ENCODE data around the gene FOXP4. TPM values are rescaled to one million over a fixed set of nuclear protein-coding genes. Genes with fewer than 3 reads are reported as not detected.
"Not testable (repeated sequence)": the region's sequence is repeated elsewhere in the genome, so short reads cannot be mapped to it uniquely, and the experiment has no call there.

FOXP4 gene
- total RNA-seq, 2 experiments from 2014 or later = 19.5 to 21.6 TPM

- ChIA-PET POLR2A (no interaction called here), CTCF (interaction anchor here (2.0 to 6.6 kb wide), 4 partner anchors 9 to 88 kb away, joined by 7 to 90 read pairs (median 27); no protein-coding TSS in a partner anchor)
- Mint-ChIP-seq H3K27ac (no peak overlapping the region), H3K27me3 (peaks cover 1% of the 10 kb centered on the region), H3K4me1 (ENCODE audit: low read depth) (peaks cover 4% of the 10 kb centered on the region), H3K4me3 (no peak overlapping the region), H3K9me3 (no peaks in the 10 kb centered on the region), H3K36me3 (peaks cover 5% of the 10 kb centered on the region)
- intact Hi-C loops (cut with micrococcal nuclease) = no loop called here
- DNase-seq = no peak
Observed at GRCh38 chr6:41601248-41601549, 55.0 kb downstream of the FOXP4 start.

GRCh38 chr6:41602422-41602743 lies 56.2 kb downstream of the FOXP4 start:
- Mint-ChIP-seq H3K36me3 (no peaks in the 10 kb centered on the region), H3K9me3 (no peaks in the 10 kb centered on the region), H3K27ac (no peak overlapping the region), H3K4me3 (no peak overlapping the region), H3K27me3 (peaks cover 1% of the 10 kb centered on the region), H3K4me1 (ENCODE audit: low read depth) (peaks cover 4% of the 10 kb centered on the region)
- intact Hi-C loops (cut with micrococcal nuclease) = no loop called here
- no peak for DNase-seq
- ChIA-PET POLR2A (no interaction called here), CTCF (interaction anchor here (0.7 to 6.6 kb wide), 24 partner anchors 9 to 296 kb away, joined by 3 to 90 read pairs (median 4); no protein-coding TSS in a partner anchor)

- Mint-ChIP-seq H3K4me1 (ENCODE audit: low read depth) (peaks cover 4% of the 10 kb centered on the region), H3K4me3 (peak overlapping the region; percentile 8), H3K27ac (no peak overlapping the region), H3K27me3 (peaks cover 1% of the 10 kb centered on the region), H3K9me3 (no peaks in the 10 kb centered on the region), H3K36me3 (no peaks in the 10 kb centered on the region)
- ChIA-PET POLR2A (no interaction called here), CTCF (interaction anchor here (0.6 to 6.6 kb wide), 25 partner anchors 8 to 296 kb away, joined by 3 to 90 read pairs (median 4); no protein-coding TSS in a partner anchor)
- peak; percentile 82 for DNase-seq
- intact Hi-C loops (cut with micrococcal nuclease) = loop anchor here (1.0 kb wide), 3 partner anchors 80 to 234 kb away; no protein-coding TSS in a partner anchor
Observed at GRCh38 chr6:41602864-41603608, 56.9 kb downstream of the FOXP4 start.

GRCh38 chr6:41604006-41604405 lies 57.8 kb downstream of the FOXP4 start:
- Mint-ChIP-seq H3K27ac (no peak overlapping the region), H3K9me3 (no peaks in the 10 kb centered on the region), H3K36me3 (no peaks in the 10 kb centered on the region), H3K4me3 (no peak overlapping the region), H3K27me3 (peaks cover 1% of the 10 kb centered on the region), H3K4me1 (ENCODE audit: low read depth) (peaks cover 4% of the 10 kb centered on the region)
- POLR2A ChIA-PET = no interaction called here
- no peak for DNase-seq
- intact Hi-C loops (cut with micrococcal nuclease) = no loop called here
- CTCF ChIA-PET = interaction anchor here (0.6 to 6.6 kb wide), 5 partner anchors 12 to 265 kb away, joined by 3 to 90 read pairs (median 7); no protein-coding TSS in a partner anchor

GRCh38 chr6:41605649-41606048 lies 59.5 kb downstream of the FOXP4 start:
- POLR2A ChIA-PET = no interaction called here
- no peaks in the 10 kb centered on the region for H3K36me3 Mint-ChIP-seq

GRCh38 chr6:41607036-41607435 lies 60.9 kb downstream of the FOXP4 start:
- CTCF ChIA-PET = interaction anchor here (6.6 kb wide), 1 partner anchor 77 kb away, joined by 90 read pairs; no protein-coding TSS in a partner anchor

More at GRCh38 chr6:41605649-41606048, 59.5 kb downstream of the FOXP4 start:
- H3K4me1 Mint-ChIP-seq (ENCODE audit: low read depth) = peaks cover 4% of the 10 kb centered on the region
- no peaks in the 10 kb centered on the region for H3K9me3 Mint-ChIP-seq
- no peak overlapping the region for H3K4me3 Mint-ChIP-seq
- peaks cover 1% of the 10 kb centered on the region for H3K27me3 Mint-ChIP-seq
- CTCF ChIA-PET = interaction anchor here (1.0 to 6.6 kb wide), 2 partner anchors 12 to 79 kb away, joined by 3 to 90 read pairs; no protein-coding TSS in a partner anchor
- H3K27ac Mint-ChIP-seq = no peak overlapping the region
- no peak for DNase-seq
- intact Hi-C loops (cut with micrococcal nuclease) = no loop called here

GRCh38 chr6:41607736-41608135 lies 61.6 kb downstream of the FOXP4 start:
- POLR2A ChIA-PET = no interaction called here
- CTCF ChIA-PET = no interaction called here
- Mint-ChIP-seq H3K4me1 (ENCODE audit: low read depth) (peaks cover 3% of the 10 kb centered on the region), H3K27ac (no peak overlapping the region), H3K36me3 (peaks cover 2% of the 10 kb centered on the region), H3K27me3 (no peaks in the 10 kb centered on the region), H3K4me3 (no peak overlapping the region), H3K9me3 (peaks cover 4% of the 10 kb centered on the region)
- intact Hi-C loops (cut with micrococcal nuclease) = no loop called here
- DNase-seq = no peak

More at GRCh38 chr6:41607036-41607435, 60.9 kb downstream of the FOXP4 start:
- no peak overlapping the region for H3K4me3 Mint-ChIP-seq
- intact Hi-C loops (cut with micrococcal nuclease) = no loop called here
- no peaks in the 10 kb centered on the region for H3K36me3 Mint-ChIP-seq
- DNase-seq = no peak
- H3K27ac Mint-ChIP-seq = no peak overlapping the region
- no peaks in the 10 kb centered on the region for H3K9me3 Mint-ChIP-seq
- peaks cover 4% of the 10 kb centered on the region for H3K4me1 Mint-ChIP-seq (ENCODE audit: low read depth)
- H3K27me3 Mint-ChIP-seq = peaks cover 1% of the 10 kb centered on the region
- POLR2A ChIA-PET = interaction anchor here (1.2 kb wide), 1 partner anchor 74 kb away, joined by 3 read pairs; no protein-coding TSS in a partner anchor

- no peaks in the 10 kb centered on the region for H3K4me1 Mint-ChIP-seq (ENCODE audit: low read depth)
- no peaks in the 10 kb centered on the region for H3K27me3 Mint-ChIP-seq
- H3K27ac Mint-ChIP-seq = no peak overlapping the region
- POLR2A ChIA-PET = no interaction called here
- CTCF ChIA-PET = interaction anchor here (0.9 to 1.4 kb wide), 2 partner anchors 75 to 166 kb away, joined by 3 to 4 read pairs; no protein-coding TSS in a partner anchor
- no peak for DNase-seq
- no peak overlapping the region for H3K4me3 Mint-ChIP-seq
- intact Hi-C loops (cut with micrococcal nuclease) = no loop called here
- peaks cover 8% of the 10 kb centered on the region for H3K9me3 Mint-ChIP-seq
- H3K36me3 Mint-ChIP-seq = peaks cover 2% of the 10 kb centered on the region
Observed at GRCh38 chr6:41608443-41609151, 62.4 kb downstream of the FOXP4 start.

GRCh38 chr6:41614715-41615114 lies 68.5 kb downstream of the FOXP4 start:
- POLR2A ChIA-PET = no interaction called here

GRCh38 chr6:41615311-41615710 lies 69.1 kb downstream of the FOXP4 start:
- Mint-ChIP-seq H3K4me1 (ENCODE audit: low read depth) (no peaks in the 10 kb centered on the region), H3K27me3 (peaks cover 3% of the 10 kb centered on the region), H3K4me3 (no peak overlapping the region), H3K9me3 (peaks cover 8% of the 10 kb centered on the region), H3K27ac (no peak overlapping the region), H3K36me3 (peaks cover 2% of the 10 kb centered on the region)
- ChIA-PET POLR2A (no interaction called here), CTCF (interaction anchor here (0.6 kb wide), 1 partner anchor 12 kb away, joined by 6 read pairs; no protein-coding TSS in a partner anchor)
- DNase-seq = no peak
- intact Hi-C loops (cut with micrococcal nuclease) = no loop called here

More at GRCh38 chr6:41614715-41615114, 68.5 kb downstream of the FOXP4 start:
- CTCF ChIA-PET = interaction anchor here (1.1 kb wide), 1 partner anchor 246 kb away, joined by 4 read pairs; no protein-coding TSS in a partner anchor
- DNase-seq = no peak
- peaks cover 8% of the 10 kb centered on the region for H3K9me3 Mint-ChIP-seq
- no peak overlapping the region for H3K4me3 Mint-ChIP-seq
- intact Hi-C loops (cut with micrococcal nuclease) = no loop called here
- peaks cover 2% of the 10 kb centered on the region for H3K36me3 Mint-ChIP-seq
- H3K27ac Mint-ChIP-seq = no peak overlapping the region
- no peaks in the 10 kb centered on the region for H3K4me1 Mint-ChIP-seq (ENCODE audit: low read depth)
- H3K27me3 Mint-ChIP-seq = peaks cover 1% of the 10 kb centered on the region

GRCh38 chr6:41618598-41618997 lies 72.4 kb downstream of the FOXP4 start:
- Mint-ChIP-seq H3K36me3 (peaks cover 2% of the 10 kb centered on the region), H3K27me3 (peaks cover 15% of the 10 kb centered on the region), H3K4me3 (no peak overlapping the region), H3K9me3 (peaks cover 9% of the 10 kb centered on the region), H3K4me1 (ENCODE audit: low read depth) (no peaks in the 10 kb centered on the region), H3K27ac (no peak overlapping the region)
- intact Hi-C loops (cut with micrococcal nuclease) = no loop called here
- POLR2A ChIA-PET = no interaction called here
- no peak for DNase-seq
- CTCF ChIA-PET = interaction anchor here (1.1 to 1.4 kb wide), 2 partner anchors 23 to 169 kb away, joined by 3 to 4 read pairs; partner anchors contain the start of gene TOMM6

GRCh38 chr6:41619193-41619592 lies 73.0 kb downstream of the FOXP4 start:
- DNase-seq; POLR2A ChIA-PET; H3K27ac Mint-ChIP-seq; H3K4me1 Mint-ChIP-seq (ENCODE audit: low read depth); H3K4me3 Mint-ChIP-seq; H3K9me3 Mint-ChIP-seq; intact Hi-C loops (cut with micrococcal nuclease); H3K36me3 Mint-ChIP-seq: not testable (repeated sequence)
- peaks cover 15% of the 10 kb centered on the region for H3K27me3 Mint-ChIP-seq
- CTCF ChIA-PET = interaction anchor here (1.4 kb wide), 1 partner anchor 24 kb away, joined by 4 read pairs; no protein-coding TSS in a partner anchor

Data from activated CD4-positive, alpha-beta memory T cell treated with anti-CD3 and anti-CD28 coated beads for 36 hours (primary cell).